ENCODE measurements around the gene CCDC186. TPM values are rescaled to one million over a fixed set of nuclear protein-coding genes. Genes with fewer than 3 reads are reported as not detected.

CCDC186 gene
- total and polyA plus RNA-seq, 2 of the 8 experiments (the other 6 are each of a cell fraction or from before 2014, with no cell fraction given): 3.0 to 30.3 TPM

GRCh38 chr10:114206902-114207301, 32.9 kb upstream of the CCDC186 start:
- Histone ChIP-seq H3K4ac (replicated peaks; ENCODE audit: insufficient read length, low read depth, low read length) (no peak overlapping the region), H3K18ac (ENCODE audit: extremely low read depth, low read length) (no peak overlapping the region), H2BK5ac (ENCODE audit: low read depth, low read length) (no peak overlapping the region), H2AFZ (ENCODE audit: low read length) (no peak overlapping the region), H4K91ac (replicated peaks; ENCODE audit: insufficient read length, low read length) (no peak overlapping the region), H3K9me3 (ENCODE audit: insufficient read depth in 2 of 2, low read depth in 1 of 2, low read length in 1 of 2) (no peaks in the 10 kb centered on the region), H3K4me2 (ENCODE audit: insufficient read depth in 1 of 2, low read depth in 2 of 2, low read length in 2 of 2) (no peak overlapping the region), H3K56ac (replicated peaks; ENCODE audit: insufficient read length, low read depth, low read length) (no peak overlapping the region), H3K4me3 (ENCODE audit: extremely low read depth in 1 of 4, insufficient read depth in 2 of 4, low read depth in 3 of 4, low read length in 4 of 4) (no peak overlapping the region), H3K4me1 (replicated peaks in 1 of 4; ENCODE audit: control insufficient read depth in 3 of 4, insufficient read depth in 4 of 4, low read length in 3 of 4) (peaks cover 0 to 3% (median 1%) of the 10 kb centered on the region in 4 experiments; a peak in 2 of 7 replicates), H3K23ac (ENCODE audit: insufficient read length) (no peak overlapping the region), H4K5ac (ENCODE audit: insufficient read length, low read depth, low read length) (no peak overlapping the region), H3K79me1 (ENCODE audit: low read depth, low read length) (no peaks in the 10 kb centered on the region), H3K9ac (replicated peaks in 1 of 4; ENCODE audit: extremely low read depth in 1 of 4, low read depth in 3 of 4, low read length in 3 of 4) (no peak overlapping the region), H2BK20ac (ENCODE audit: low read length) (no peak overlapping the region), H4K8ac (ENCODE audit: extremely low read depth, insufficient read depth, low read length) (no peak overlapping the region), H2BK12ac (ENCODE audit: low read depth, low read length) (no peak overlapping the region), H3K79me2 (ENCODE audit: control insufficient read depth in 1 of 2, insufficient read depth in 2 of 2, low read length in 2 of 2) (no peaks in the 10 kb centered on the region), H3K36me3 (ENCODE audit: control insufficient read depth in 2 of 4, insufficient read depth in 4 of 4, low read length in 3 of 4) (no peaks in the 10 kb centered on the region), H2BK15ac (ENCODE audit: low read length) (no peak overlapping the region), H3K27me3 (replicated peaks in 1 of 4; ENCODE audit: control insufficient read depth in 3 of 4, extremely low read depth in 1 of 4, insufficient read depth in 3 of 4, low read length in 3 of 4) (no peaks in the 10 kb centered on the region), H3K14ac (ENCODE audit: insufficient read length) (no peak overlapping the region), H2BK120ac (replicated peaks; ENCODE audit: low read depth, low read length) (no peak overlapping the region), H3K27ac (ENCODE audit: low read depth, low read length) (no peak overlapping the region), H4K20me1 (replicated peaks in 1 of 2; ENCODE audit: control insufficient read depth in 1 of 2, insufficient read depth in 2 of 2, low read length in 2 of 2) (no peaks in the 10 kb centered on the region), H3K23me2 (ENCODE audit: low read depth, low read length) (no peaks in the 10 kb centered on the region), H2AK5ac (ENCODE audit: low read depth, low read length) (no peak overlapping the region)
- no peak for FAIRE-seq
- CTCF ChIA-PET (ENCODE audit: partially characterized antibody): interaction anchor here (0.6 kb wide), 1 partner anchor 15 kb away, joined by 3 read pairs; no protein-coding TSS in a partner anchor
- POLR2A ChIA-PET (ENCODE audit: partially characterized antibody): interaction anchor here (0.8 kb wide), 1 partner anchor 33 kb away, joined by 3 read pairs; no protein-coding TSS in a partner anchor
- WGBS, 2 experiments (ENCODE audit: extremely low coverage in 1 of 2, insufficient coverage in 1 of 2, insufficient read length in 1 of 2, insufficient replicate concordance in 2 of 2, low coverage in 1 of 2, low lambda C conversion rate in 2 of 2, missing lambda C conversion rate in 1 of 2): 68% methylated on average over 2 of the region's 2 CpGs; no CpG with 5 or more reads in 1 of the 2 experiments
- no peak for DNase-seq (ENCODE audit: low read depth in 1 of 2, low spot score in 2 of 2)
